ENCODE measurements around the gene GUCA2A.

- TF ChIP-seq CTCF (IDR thresholded peaks at IDR 0.05) (no peak), POLR2AphosphoS5 (IDR thresholded peaks at IDR 0.05; ENCODE audit: low read depth, low read length) (no peak), SIN3A (IDR thresholded peaks at IDR 0.05; ENCODE audit: borderline replicate concordance, insufficient read depth, low read depth, low read length) (no peak)
Measured at GRCh38 chr1:42130061-42130660, 34.4 kb downstream of the GUCA2A start.

Measured in Panc1 (cell line).